ENCODE measurements around the gene HNRNPM. TPM values are rescaled to one million over a fixed set of nuclear protein-coding genes. Genes with fewer than 3 reads are reported as not detected.

Gene HNRNPM, protein sequence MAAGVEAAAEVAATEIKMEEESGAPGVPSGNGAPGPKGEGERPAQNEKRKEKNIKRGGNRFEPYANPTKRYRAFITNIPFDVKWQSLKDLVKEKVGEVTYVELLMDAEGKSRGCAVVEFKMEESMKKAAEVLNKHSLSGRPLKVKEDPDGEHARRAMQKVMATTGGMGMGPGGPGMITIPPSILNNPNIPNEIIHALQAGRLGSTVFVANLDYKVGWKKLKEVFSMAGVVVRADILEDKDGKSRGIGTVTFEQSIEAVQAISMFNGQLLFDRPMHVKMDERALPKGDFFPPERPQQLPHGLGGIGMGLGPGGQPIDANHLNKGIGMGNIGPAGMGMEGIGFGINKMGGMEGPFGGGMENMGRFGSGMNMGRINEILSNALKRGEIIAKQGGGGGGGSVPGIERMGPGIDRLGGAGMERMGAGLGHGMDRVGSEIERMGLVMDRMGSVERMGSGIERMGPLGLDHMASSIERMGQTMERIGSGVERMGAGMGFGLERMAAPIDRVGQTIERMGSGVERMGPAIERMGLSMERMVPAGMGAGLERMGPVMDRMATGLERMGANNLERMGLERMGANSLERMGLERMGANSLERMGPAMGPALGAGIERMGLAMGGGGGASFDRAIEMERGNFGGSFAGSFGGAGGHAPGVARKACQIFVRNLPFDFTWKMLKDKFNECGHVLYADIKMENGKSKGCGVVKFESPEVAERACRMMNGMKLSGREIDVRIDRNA
- total RNA-seq (2014; rRNA removed; shearing (Covaris generic)), result 114 and 155 TPM in 2 replicates

DNA sequence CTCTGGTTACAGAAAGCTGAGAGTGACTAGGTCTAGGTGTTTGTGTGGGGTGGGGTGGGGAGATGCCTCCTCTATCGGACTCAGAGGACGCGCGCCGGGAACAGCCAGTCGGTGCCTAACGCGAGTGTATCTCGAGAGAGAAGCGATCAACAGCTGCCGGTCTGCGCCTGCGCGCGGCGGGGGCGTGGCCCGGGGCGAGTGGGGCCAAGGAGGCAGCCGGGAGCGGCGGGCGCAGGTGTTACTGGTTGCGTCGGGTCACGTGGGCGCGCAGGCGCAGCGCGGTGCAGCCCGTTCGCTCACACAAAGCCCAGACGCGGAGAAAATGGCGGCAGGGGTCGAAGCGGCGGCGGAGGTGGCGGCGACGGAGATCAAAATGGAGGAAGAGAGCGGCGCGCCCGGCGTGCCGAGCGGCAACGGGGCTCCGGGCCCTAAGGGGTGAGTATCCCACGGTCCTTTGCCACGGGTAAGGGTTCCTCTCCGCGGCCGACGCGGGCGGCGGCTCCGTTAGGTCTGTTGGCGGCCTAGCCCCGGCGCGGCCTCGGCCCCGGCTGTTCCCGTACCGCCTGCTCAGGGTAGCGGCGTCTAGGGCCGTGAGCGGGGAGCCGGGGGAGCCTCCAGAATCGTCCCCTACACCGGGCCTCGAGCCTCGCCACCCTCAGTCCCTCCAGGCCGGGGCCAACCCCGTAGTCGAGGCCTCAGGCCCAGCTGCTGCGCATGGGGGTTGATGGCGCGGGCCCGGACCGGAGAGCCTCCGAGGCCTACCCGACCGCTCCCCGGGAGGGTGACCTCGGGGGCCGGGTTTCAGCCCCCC, at the start of gene HNRNPM:
Gene HNRNPM, plus strand, starts transcription at position 299 of the 811 bp plus-strand sequence. Its CDS starts 24 bp downstream, at position 323.
- H3K4me3 ChIP-seq (ENCODE audit: insufficient read depth, low read depth, low read length), result peak within 1 kb of the TSS; percentile 100
- H3K36me3 ChIP-seq (replicated peaks; ENCODE audit: control insufficient read depth, insufficient read depth, low read length), result peaks cover 6% of the 10 kb centered on the region
- no peaks in the 10 kb centered on the region for H3K27me3 ChIP-seq (ENCODE audit: control insufficient read depth, insufficient read depth, low read length)
- peak; percentile 100 for DNase-seq

DNA sequence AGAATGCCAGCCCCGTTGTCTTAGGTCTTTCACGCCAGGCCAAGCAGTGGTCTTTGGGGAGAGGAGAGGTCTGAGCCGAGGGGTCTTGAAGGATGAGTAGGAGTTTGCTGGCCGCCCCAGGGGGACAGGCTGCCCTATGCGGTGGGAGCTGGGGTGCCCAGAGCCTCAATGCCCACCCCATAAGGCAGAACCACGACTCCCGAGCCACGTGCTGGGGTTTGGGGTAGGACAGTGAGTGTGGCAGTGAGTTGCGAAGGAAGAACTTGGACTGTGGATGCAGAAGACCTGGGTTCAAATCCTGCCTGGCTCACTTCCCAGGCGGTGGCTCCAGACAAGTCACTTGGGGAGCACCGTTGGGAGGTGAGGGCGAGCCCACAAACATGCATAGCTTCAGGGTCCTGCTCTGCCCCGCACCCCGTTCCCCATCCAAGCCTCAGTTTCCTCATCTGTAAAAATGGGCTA, 49.1 kb upstream of the HNRNPM start:
- H3K4me3 ChIP-seq (ENCODE audit: insufficient read depth, low read depth, low read length), result no peak overlapping the region
- H3K27me3 ChIP-seq (ENCODE audit: control insufficient read depth, insufficient read depth, low read length), result no peaks in the 10 kb centered on the region
- DNase-seq, result no peak
- H3K36me3 ChIP-seq (replicated peaks; ENCODE audit: control insufficient read depth, insufficient read depth, low read length), result no peaks in the 10 kb centered on the region; the same call in 1 of the 2 replicates

DNA sequence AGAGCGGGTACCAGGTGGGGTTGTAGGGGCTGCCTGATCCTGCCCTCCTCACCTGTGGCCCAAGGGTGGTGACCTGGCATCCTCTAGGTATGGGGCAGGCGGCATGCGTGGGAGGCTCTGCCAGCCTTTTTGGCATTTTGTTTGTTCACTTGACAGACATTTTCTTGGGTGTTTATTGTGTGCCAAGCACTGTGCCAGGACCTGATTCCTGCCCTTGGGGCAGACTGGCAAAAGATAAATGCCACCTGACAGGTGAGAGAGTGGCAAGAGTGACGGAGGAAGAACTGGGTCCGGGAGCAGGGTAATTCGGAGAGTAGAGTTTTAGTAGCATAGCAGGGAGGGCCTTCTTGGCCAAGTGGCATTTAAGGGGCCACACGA, 48.6 kb upstream of the HNRNPM start:
- H3K27me3 ChIP-seq (ENCODE audit: control insufficient read depth, insufficient read depth, low read length), result no peaks in the 10 kb centered on the region
- no peaks in the 10 kb centered on the region; the same call in 1 of the 2 replicates for H3K36me3 ChIP-seq (replicated peaks; ENCODE audit: control insufficient read depth, insufficient read depth, low read length)
- DNase-seq, result no peak
- H3K4me3 ChIP-seq (ENCODE audit: insufficient read depth, low read depth, low read length), result no peak overlapping the region

DNA sequence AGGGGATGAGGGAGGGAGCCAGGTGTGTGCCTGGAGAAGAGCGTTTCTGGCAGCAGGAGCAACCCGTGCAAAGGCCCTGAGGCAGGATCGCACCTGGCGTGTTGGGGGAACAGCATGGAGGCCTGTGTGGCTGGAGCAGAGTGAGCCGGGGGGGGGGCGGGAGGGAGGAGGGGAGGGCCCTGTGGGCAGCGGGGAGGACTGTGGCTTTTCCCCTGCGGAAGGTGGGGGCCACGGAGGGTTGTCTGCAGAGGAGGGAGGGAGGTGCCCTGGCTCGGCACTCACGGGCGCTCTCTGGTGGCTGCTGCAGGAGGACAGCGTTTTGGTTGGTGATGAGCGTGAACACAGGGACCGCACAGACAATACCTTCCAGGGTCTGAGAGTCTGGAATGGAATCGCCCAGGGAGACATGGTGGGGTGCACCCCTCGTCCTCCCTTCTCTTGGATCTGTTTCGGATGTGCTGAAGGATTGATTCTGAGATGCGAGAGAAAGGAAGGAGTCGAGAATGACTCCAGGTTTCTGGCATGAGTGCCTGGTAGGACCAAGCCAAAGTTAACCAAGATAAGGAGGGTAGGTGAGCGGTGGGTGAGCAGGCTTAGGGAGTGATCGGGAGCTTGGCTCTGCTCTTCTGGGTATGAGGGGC, 48.1 kb upstream of the HNRNPM start:
- peak; percentile 94 for DNase-seq
- H3K4me3 ChIP-seq (ENCODE audit: insufficient read depth, low read depth, low read length), result no peak overlapping the region

DNA sequence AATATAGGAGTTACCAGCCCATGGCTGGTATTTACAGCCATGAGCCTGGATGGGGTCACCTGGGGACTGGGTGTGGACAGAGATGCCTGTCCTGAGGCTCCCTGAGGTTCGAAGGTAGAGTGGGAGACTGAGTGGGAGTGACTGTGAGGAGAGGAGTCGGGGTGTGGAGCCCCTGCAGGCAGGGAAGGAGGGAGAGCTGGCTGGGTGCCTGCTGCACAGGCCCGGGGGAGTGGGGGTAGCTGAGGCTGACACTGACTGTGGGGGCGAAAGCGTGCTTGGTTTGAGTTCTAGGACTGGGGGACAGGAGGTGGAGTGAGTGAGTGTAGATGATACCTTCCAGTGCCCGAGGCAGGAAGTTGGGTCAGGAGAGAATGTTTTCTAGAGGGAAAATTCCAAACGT, 47.5 kb upstream of the HNRNPM start:
- no peaks in the 10 kb centered on the region; the same call in 1 of the 2 replicates for H3K36me3 ChIP-seq (replicated peaks; ENCODE audit: control insufficient read depth, insufficient read depth, low read length)

More for the DNA sequence above, 48.1 kb upstream of the HNRNPM start:
- Histone ChIP-seq H3K36me3 (replicated peaks; ENCODE audit: control insufficient read depth, insufficient read depth, low read length) (no peaks in the 10 kb centered on the region; the same call in 1 of the 2 replicates), H3K27me3 (ENCODE audit: control insufficient read depth, insufficient read depth, low read length) (no peaks in the 10 kb centered on the region)

DNA sequence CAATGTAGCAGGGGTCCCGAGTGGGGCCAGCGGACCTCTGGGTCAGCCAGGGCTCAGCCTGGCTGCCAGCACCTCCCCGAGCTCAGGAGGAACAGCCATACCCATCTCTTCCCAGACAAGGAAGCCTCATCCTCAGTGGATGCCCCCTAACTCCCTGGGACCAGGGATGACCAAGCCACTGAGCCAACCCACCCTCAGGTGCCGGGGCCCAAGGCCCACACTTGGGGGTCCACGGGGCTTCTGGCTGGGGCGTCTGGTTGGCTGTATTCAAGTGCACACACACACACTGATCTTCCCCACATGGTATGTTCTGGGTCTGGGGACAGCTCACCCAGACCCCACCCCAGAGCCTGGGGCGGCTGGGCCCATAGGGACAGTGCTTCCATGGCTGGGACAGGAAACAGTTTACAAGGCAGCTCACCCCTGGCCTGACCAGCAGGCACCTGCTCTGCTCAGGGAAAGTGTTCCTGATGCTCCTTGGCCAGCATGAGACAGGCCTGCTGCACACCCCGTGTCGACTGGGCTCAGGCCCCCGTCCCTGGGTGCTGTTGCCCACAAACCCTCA, 46.9 kb upstream of the HNRNPM start:
- peak; percentile 33 for DNase-seq
- Histone ChIP-seq H3K36me3 (replicated peaks; ENCODE audit: control insufficient read depth, insufficient read depth, low read length) (no peaks in the 10 kb centered on the region; the same call in none of the 2 replicates), H3K27me3 (ENCODE audit: control insufficient read depth, insufficient read depth, low read length) (no peaks in the 10 kb centered on the region)

More for the DNA sequence above, 47.5 kb upstream of the HNRNPM start:
- peak; percentile 41 for DNase-seq
- Histone ChIP-seq H3K4me3 (ENCODE audit: insufficient read depth, low read depth, low read length) (no peak overlapping the region), H3K27me3 (ENCODE audit: control insufficient read depth, insufficient read depth, low read length) (no peaks in the 10 kb centered on the region)

DNA sequence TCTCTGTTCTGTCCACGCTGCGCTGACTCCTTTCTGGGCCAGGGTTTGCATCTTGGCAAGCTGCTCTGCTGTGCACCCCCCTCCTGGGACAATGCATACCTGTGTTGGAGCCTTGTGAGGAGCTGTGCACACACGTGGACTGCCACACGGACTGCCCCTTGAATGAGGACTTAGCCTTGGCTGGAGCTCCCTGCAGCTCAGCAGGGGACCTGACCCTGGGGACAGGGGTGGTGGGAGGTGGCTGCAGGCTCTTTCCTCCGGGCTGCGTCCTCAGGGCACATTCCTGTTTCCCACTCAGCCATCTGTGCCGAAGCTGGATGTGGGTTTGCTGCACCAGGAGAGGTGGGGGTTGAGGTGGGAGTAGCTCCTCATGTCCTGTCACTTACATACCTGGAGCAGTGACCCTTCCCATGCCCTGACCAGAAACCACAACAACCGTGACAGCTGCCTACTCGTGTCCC, 46.4 kb upstream of the HNRNPM start:
- Histone ChIP-seq H3K27me3 (ENCODE audit: control insufficient read depth, insufficient read depth, low read length) (no peaks in the 10 kb centered on the region), H3K4me3 (ENCODE audit: insufficient read depth, low read depth, low read length) (no peak overlapping the region), H3K36me3 (replicated peaks; ENCODE audit: control insufficient read depth, insufficient read depth, low read length) (no peaks in the 10 kb centered on the region; the same call in none of the 2 replicates)
- peak; percentile 36 for DNase-seq

More for the DNA sequence above, 46.9 kb upstream of the HNRNPM start:
- no peak overlapping the region for H3K4me3 ChIP-seq (ENCODE audit: insufficient read depth, low read depth, low read length)

DNA sequence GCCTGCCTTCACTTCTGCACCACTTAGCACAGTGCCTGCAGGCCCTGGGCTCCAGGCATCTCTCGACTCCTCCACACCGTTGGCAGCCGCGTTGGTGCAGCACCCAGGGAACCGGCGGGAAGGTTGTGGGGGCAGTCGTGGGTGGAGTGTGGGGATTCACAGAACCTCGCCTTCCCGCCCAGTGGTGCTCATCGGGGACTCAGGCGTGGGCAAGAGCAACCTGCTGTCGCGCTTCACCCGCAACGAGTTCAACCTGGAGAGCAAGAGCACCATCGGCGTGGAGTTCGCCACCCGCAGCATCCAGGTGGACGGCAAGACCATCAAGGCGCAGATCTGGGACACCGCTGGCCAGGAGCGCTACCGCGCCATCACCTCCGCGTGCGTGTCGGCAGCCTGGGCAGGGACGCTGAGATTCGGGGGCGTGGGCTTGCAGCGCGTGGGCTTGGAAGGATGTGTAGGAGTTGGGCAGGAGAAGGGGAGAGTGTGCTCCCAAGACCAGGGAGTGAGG, 45.0 kb upstream of the HNRNPM start:
- Histone ChIP-seq H3K4me3 (ENCODE audit: insufficient read depth, low read depth, low read length) (no peak overlapping the region), H3K27me3 (ENCODE audit: control insufficient read depth, insufficient read depth, low read length) (no peaks in the 10 kb centered on the region), H3K36me3 (replicated peaks; ENCODE audit: control insufficient read depth, insufficient read depth, low read length) (peaks cover 2% of the 10 kb centered on the region)
- no peak for DNase-seq

DNA sequence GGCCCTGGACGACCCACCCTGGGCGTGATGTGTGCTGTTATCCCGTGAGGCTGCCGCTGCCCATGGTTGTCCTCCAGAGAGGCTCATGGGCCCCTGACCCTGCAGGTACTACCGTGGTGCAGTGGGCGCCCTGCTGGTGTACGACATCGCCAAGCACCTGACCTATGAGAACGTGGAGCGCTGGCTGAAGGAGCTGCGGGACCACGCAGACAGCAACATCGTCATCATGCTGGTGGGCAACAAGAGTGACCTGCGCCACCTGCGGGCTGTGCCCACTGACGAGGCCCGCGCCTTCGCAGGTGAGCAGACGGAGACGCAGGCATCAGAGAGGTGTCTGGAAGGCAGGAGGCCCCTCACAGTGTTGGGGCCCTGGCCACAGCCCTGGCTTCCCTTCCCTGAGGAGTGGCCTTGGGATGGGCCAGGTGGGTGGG, 42.8 kb upstream of the HNRNPM start:
- DNase-seq, result no peak
- Histone ChIP-seq H3K36me3 (replicated peaks; ENCODE audit: control insufficient read depth, insufficient read depth, low read length) (peaks cover 6% of the 10 kb centered on the region), H3K27me3 (ENCODE audit: control insufficient read depth, insufficient read depth, low read length) (no peaks in the 10 kb centered on the region), H3K4me3 (ENCODE audit: insufficient read depth, low read depth, low read length) (no peak overlapping the region)

DNA sequence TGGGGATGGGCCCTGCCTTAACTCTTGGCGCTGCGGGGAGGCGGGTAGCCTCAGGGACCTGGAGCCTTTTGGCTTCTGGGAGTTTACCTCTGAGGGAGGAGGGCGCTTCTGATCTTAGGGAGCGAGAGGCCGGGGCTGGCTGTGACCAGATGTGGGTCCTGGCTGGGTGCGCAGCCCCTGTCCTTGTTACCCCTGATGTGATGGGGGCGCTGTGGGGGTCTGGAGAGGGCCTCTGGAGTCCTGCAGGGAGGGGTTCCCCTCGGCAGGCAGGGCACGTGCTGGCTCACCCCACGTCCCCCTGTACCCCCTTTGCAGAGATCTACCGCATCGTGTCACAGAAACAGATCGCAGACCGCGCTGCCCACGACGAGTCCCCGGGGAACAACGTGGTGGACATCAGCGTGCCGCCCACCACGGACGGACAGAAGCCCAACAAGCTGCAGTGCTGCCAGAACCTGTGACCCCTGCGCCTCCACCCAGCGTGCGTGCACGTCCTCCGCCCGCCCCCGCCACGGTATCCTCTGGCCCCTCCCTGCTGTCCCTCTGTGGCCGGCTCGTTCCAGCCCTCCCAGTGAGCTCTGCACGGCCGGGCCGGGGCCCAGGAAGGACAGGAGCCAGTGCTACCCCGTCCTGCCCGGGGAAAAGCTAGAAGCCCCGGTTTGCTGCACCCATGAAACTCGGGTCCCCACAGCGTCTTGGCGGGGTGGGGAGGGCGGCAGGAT, 41.5 kb upstream of the HNRNPM start:
- DNase-seq, result peak; percentile 40
- peaks cover 6% of the 10 kb centered on the region for H3K36me3 ChIP-seq (replicated peaks; ENCODE audit: control insufficient read depth, insufficient read depth, low read length)
- no peaks in the 10 kb centered on the region for H3K27me3 ChIP-seq (ENCODE audit: control insufficient read depth, insufficient read depth, low read length)
- H3K4me3 ChIP-seq (ENCODE audit: insufficient read depth, low read depth, low read length), result no peak overlapping the region

DNA sequence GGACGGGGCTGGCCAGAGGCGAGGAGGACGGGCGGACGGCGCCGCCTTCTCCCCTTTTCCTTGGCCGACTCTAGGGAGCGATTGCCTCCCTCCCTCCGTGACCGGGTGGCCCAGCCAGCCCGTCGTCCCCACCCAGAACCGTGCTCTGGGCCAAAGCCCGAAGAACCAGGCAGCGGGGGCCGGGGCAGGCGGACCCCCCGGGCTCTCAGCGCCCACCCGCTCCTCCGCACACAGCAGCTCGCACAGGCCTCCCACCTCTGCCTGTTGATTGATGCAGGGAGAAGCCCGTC, 41.0 kb upstream of the HNRNPM start:
- H3K27me3 ChIP-seq (ENCODE audit: control insufficient read depth, insufficient read depth, low read length), result no peaks in the 10 kb centered on the region
- peak; percentile 40 for DNase-seq
- peaks cover 6% of the 10 kb centered on the region for H3K36me3 ChIP-seq (replicated peaks; ENCODE audit: control insufficient read depth, insufficient read depth, low read length)
- no peak overlapping the region for H3K4me3 ChIP-seq (ENCODE audit: insufficient read depth, low read depth, low read length)

DNA sequence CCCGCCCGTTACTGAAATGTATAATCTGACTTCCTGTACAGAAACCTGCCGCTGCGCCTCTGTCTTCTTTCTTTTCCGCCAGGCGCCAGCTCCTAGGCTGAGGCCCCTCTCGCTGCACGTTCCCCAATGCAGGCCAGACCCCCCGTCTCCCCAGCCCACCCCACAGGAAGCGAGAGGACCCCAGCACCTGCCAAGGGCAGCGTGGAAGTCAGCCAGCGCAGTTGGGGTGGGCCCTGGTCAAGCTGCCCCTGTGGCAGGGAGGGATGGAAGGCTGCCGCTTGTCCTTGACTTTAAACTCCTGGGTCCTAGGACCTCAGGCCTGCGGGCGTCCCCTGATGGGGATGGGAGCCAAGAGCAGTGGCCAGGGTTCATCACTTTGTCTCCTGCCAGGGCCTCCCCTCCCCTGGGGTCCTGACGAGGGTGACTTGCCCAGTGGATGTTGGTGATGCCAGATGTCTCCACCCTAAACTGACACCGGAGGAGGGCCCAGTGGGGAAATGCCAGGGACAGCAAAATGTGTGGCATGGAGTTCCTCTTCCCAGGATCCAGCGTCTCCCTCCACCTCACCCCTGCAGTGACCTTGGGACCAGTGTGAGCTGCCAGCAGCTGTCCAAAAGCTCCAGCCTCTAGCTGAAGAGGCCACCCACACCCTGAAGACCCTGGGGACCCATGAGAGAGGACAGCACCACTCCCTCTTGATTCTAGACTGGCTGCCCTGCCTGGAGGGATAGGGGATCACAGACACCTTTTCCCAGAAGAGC, 40.2 kb upstream of the HNRNPM start:
- no peaks in the 10 kb centered on the region for H3K27me3 ChIP-seq (ENCODE audit: control insufficient read depth, insufficient read depth, low read length)
- no peak for DNase-seq

More for the DNA sequence above, 40.2 kb upstream of the HNRNPM start:
- H3K4me3 ChIP-seq (ENCODE audit: insufficient read depth, low read depth, low read length), result no peak overlapping the region
- peaks cover 6% of the 10 kb centered on the region for H3K36me3 ChIP-seq (replicated peaks; ENCODE audit: control insufficient read depth, insufficient read depth, low read length)
